HL-60 (cell line): Measurements from ENCODE around the gene CDK6.

Source experiments
- CTCF ChIP-seq: IDR thresholded peaks from one replicate; pipeline ENCODE4 v1.5.1; 2011; ENCODE audit warnings: low read length, control low read depth, inconsistent platforms; ENCODE audit not compliant: insufficient read depth
- GABPA ChIP-seq: IDR thresholded peaks from 2 replicates; pipeline ENCODE4 v1.6.1; 2012; ENCODE audit warnings: low read depth
- POLR2AphosphoS5 ChIP-seq: IDR thresholded peaks from 2 replicates; pipeline ENCODE4 v1.6.1; 2012; ENCODE audit warnings: low read depth
- REST ChIP-seq: IDR thresholded peaks from 2 replicates; pipeline ENCODE4 v1.6.1; 2012; ENCODE audit warnings: low read depth; ENCODE audit not compliant: insufficient replicate concordance
- SPI1 ChIP-seq: IDR thresholded peaks from 2 replicates; pipeline ENCODE4 v1.6.1; 2012; ENCODE audit warnings: low read depth, mild to moderate bottlenecking, borderline replicate concordance

- TF ChIP-seq CTCF = no peak
- TF ChIP-seq REST = no peak
- no peak for TF ChIP-seq POLR2AphosphoS5
- no peak for TF ChIP-seq GABPA
- TF ChIP-seq SPI1 = no peak
Observed at GRCh38 chr7:92737706-92738105, 98.7 kb downstream of the CDK6 start.
